Transverse colon (tissue), 4 donors: ENCODE results near the gene BACH2.

ENCODE experiments used
- EP300 ChIP-seq: sonication (generic); formaldehyde crosslinking; IDR thresholded peaks from one replicate; pipeline ENCODE4 v1.6.1; 2017; ENCODE audit warnings: antibody characterized with exemption, low read depth
- POLR2A ChIP-seq: fragments of 450-650 bp; IDR thresholded peaks from one replicate; pipeline ENCODE4 v1.6.1; 2016; ENCODE audit warnings: antibody characterized with exemption, mild to moderate bottlenecking, moderate library complexity
- POLR2AphosphoS5 ChIP-seq, 3 donors: sonication (generic); formaldehyde crosslinking; IDR thresholded peaks; one replicate each; pipeline ENCODE4 v1.6.1; 2016; ENCODE audit warnings: antibody characterized with exemption in 3 of 3
- TF ChIP-seq, protein P1 (sequence below), 5 experiments: fragments of 200-600 bp in 3 of 5; fragments of 450-650 bp in 2 of 5; sonication (generic) in 3 of 5; IDR thresholded peaks; 1 replicate in 2 of 5; 2 replicates in 3 of 5; pipeline ENCODE4 v1.5.1; 2016 to 2017; ENCODE audit warnings: antibody characterized with exemption in 5 of 5, inconsistent platforms in 3 of 5, mild to moderate bottlenecking in 2 of 5, moderate library complexity in 1 of 5

DNA sequence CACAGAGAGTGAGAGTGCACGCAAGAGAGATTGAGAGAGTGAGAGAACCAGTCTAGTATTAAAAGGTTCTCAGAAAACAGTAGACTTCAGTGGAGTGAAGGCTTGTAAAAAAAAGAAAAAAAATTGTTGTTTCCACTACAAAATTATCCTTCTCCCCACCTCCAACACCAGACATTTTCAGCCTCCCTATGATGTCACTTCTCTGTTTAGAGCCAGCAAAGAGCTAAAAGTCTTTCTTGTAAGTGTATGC lies 77.8 kb downstream of the BACH2 start:
- TF ChIP-seq EP300: no peak
- no peak for TF ChIP-seq POLR2A
- no peak for TF ChIP-seq POLR2AphosphoS5 (IDR thresholded peaks at IDR 0.05)
- TF ChIP-seq, protein P1, sequence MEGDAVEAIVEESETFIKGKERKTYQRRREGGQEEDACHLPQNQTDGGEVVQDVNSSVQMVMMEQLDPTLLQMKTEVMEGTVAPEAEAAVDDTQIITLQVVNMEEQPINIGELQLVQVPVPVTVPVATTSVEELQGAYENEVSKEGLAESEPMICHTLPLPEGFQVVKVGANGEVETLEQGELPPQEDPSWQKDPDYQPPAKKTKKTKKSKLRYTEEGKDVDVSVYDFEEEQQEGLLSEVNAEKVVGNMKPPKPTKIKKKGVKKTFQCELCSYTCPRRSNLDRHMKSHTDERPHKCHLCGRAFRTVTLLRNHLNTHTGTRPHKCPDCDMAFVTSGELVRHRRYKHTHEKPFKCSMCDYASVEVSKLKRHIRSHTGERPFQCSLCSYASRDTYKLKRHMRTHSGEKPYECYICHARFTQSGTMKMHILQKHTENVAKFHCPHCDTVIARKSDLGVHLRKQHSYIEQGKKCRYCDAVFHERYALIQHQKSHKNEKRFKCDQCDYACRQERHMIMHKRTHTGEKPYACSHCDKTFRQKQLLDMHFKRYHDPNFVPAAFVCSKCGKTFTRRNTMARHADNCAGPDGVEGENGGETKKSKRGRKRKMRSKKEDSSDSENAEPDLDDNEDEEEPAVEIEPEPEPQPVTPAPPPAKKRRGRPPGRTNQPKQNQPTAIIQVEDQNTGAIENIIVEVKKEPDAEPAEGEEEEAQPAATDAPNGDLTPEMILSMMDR (IDR thresholded peaks at IDR 0.05): no peak
